Measurements from ENCODE around the gene NRAP.

GRCh38 chr10:113689057-113689456, 25.2 kb upstream of the NRAP start:
- TF ChIP-seq MAX (IDR thresholded peaks at IDR 0.05) (no peak), RAD21 (IDR thresholded peaks at IDR 0.05; ENCODE audit: low read depth) (no peak), REST (IDR thresholded peaks at IDR 0.05; ENCODE audit: low read depth) (no peak), TAF1 (IDR thresholded peaks at IDR 0.05; ENCODE audit: low read depth) (no peak), YY1 (IDR thresholded peaks at IDR 0.05; ENCODE audit: low read depth) (no peak), USF1 (IDR thresholded peaks at IDR 0.05) (no peak), ZBTB7A (IDR thresholded peaks at IDR 0.05; ENCODE audit: low read depth) (no peak), CEBPB (IDR thresholded peaks at IDR 0.05) (no peak)

Measured in Ishikawa (cell line).